ENCODE measurements around the gene ARHGEF19.
"Not testable (repeated sequence)": the region's sequence is repeated elsewhere in the genome, so short reads cannot be mapped to it uniquely, and the experiment has no call there.

Gene ARHGEF19

DNA sequence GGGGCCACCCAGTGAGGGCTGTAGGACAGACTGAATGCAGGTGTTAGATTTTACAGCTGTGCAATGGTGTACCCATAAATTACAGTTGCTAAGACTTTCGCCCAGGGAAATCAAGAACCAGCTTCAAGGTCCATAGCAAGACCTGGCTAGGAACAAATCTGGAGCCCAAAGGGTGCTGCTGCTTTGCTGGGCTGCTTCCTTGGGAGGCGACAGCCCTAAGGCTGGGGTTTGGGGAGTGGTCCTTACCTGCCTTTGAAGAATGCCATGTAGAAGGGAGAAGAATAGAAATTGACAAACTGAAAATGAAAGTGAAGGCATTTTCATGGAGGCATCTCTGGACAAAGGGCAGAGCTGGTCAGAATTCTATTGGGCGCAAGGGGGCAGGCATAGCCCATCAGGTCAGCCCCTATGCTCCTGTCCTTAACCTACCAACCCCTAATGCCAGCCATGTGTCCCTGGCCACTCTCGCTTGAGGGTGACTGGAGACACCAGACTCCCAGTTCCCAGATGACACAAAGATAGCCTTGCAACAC, 7.6 kb upstream of the ARHGEF19 start:
- TF ChIP-seq GATA1 (IDR thresholded peaks at IDR 0.05; ENCODE audit: low read depth, low read length): no peak
- TF ChIP-seq POLR2A (IDR thresholded peaks at IDR 0.05; ENCODE audit: low read length): no peak

DNA sequence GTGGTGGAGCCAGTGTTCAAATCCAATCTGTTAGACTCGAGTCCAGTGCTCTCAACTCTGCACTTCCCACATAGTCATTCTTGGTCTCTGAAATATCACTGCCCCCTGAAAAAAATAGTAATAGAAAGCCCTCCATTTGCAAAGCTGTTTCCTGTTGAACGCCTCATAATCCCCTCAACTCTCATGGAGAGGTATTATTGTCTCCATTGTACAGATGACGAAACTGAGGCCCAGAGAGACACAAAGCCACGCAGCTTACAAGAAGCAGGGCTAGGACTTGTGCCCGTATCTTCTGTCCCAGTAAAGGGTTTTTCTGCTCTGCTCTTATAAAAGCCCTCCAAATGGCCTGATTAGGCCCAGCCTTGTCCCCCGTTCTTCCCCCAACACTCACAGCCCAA, 6.2 kb upstream of the ARHGEF19 start:
- DNase-seq: no peak
- TF ChIP-seq GATA1 (IDR thresholded peaks at IDR 0.05; ENCODE audit: low read depth, low read length): no peak
- TF ChIP-seq POLR2A (IDR thresholded peaks at IDR 0.05; ENCODE audit: low read length): no peak

More for the DNA sequence above, 7.6 kb upstream of the ARHGEF19 start:
- no peak for DNase-seq

DNA sequence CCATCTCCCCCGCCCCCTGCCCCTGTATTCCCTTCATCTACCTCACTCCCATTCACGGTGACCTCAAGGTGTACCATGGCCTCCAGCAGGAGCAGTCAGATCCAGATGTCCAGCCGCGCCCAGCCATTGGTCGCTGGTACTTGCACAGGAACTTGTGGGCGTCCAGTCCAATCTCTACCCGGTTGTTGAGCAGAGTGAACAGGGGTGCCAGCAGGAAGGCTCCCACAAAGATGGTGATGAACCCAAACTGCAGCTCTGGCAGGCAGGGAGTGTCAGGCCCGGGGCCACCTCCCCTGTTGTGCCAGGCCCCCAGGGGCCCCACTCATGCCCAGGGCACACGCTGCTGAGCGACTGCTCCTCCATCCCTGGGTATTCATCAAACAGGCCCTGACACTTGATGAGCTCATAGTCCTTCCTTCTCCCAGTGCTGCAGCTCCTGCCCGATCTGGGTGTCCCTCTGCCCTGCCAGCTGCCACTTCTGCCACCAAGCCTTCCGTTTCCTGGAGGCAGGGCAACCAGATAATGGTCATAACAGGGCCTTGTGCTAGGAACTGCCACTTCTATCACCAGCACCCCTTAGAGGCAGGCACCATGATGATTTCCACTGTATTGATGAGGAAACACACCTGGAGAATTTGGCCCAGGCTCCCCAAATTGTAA, 5.7 kb upstream of the ARHGEF19 start:
- TF ChIP-seq POLR2A (IDR thresholded peaks at IDR 0.05; ENCODE audit: low read length) (no peak), GATA1 (IDR thresholded peaks at IDR 0.05; ENCODE audit: low read depth, low read length) (no peak)
- DNase-seq: no peak

DNA sequence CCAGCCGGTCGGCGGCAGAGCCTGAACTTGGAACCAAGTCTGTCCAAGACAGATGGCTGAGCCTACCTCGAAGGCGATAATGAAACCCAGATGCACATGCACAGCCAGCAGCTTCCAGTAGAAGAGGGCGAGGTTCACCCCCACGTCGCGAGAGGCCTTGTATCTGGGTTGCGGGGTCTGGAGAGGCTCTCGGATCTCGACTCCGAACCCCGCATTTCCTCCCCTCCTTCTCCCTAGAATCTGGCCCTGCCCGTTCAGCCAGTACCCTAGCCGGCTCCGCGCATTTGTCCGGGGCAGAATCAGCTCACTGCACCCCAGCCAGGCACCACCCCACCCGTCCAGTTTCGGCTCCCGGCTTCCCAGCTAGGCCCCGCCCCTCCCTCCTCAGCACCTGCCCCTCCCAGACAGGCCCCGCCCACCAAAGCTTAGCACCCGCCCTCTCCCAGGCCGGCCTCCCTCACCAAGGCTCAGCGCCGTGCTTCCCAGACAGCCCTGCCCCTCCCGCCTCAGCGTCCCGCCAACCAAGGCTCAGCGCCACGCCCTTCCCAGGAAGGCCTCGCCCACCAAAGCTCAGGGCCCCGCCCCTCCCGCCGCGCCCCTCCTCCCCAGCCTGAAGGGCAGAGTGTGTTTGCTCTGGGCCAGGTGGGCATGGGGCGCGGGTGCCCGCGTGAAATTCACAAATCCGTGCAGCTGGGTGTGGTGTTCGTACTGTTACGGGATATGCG, 4.8 kb upstream of the ARHGEF19 start:
- peak; percentile 98 to 99 for DNase-seq
- TF ChIP-seq POLR2A (IDR thresholded peaks at IDR 0.05; ENCODE audit: low read length) (peak; percentile 47), GATA1 (IDR thresholded peaks at IDR 0.05; ENCODE audit: low read depth, low read length) (no peak)

DNA sequence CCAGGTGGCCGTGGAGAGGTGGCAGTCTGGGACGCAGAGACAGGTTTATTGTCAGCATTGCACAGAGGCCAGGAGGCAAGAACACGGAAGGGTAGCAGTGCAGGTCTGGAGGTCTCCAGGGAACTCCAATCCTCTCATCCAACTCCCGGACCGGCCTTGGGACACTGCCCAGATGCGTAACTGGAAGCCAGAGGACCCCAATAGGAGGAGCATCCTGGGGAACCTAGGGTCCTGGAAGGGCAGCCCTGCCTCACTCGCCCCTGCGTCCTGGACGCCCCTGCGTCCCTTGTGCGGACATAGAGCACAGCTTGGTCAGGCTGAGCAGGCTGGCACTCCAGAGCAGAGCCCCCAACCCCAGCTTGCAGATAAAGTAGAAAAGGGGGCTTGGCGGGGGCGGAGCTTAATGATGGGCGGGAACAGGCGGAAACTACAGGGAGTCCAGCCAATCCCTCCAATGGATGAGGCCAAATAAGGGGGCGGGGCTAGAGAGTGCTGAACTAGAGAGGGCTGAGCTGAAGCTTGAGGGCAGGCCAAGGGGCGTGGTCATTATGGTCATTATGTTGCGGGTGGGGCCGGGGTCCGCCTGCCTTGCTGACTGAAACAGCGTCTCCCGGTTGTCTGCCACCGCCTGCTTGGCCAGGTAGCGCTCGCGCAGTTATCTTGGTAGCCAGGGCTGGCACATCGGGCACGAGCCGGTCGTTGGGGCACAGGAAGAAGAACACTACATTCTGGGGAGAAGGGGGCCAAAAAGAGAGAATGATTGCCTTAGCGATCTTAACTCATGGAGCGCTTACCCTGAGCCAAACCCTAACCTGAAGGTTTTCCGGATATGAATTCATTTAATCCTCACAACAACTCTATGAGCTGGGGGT, 3.7 kb upstream of the ARHGEF19 start:
- TF ChIP-seq POLR2A (IDR thresholded peaks at IDR 0.05; ENCODE audit: low read length): peak; percentile 50
- no peak for TF ChIP-seq GATA1 (IDR thresholded peaks at IDR 0.05; ENCODE audit: low read depth, low read length)
- DNase-seq: peak; percentile 86 to 90

DNA sequence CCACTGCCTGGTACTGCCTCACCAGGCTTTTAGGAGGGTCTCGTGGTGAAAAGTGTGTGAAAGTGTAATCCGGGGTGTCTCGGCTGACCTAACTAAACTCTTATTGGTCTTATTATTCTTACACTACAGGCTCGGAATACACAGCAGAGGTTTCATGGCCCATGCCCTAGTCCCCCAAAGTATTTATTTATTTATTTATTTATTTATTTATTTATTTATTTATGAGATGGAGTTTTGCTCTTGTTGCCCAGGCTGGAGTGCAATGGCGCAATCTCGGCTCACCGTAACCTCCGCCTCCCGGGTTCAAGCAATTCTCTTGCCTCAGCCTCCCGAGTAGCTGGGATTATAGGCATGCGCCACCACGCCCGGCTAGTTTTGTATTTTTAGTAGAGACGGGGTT, 2.8 kb upstream of the ARHGEF19 start:
- not testable (repeated sequence) for DNase-seq

DNA sequence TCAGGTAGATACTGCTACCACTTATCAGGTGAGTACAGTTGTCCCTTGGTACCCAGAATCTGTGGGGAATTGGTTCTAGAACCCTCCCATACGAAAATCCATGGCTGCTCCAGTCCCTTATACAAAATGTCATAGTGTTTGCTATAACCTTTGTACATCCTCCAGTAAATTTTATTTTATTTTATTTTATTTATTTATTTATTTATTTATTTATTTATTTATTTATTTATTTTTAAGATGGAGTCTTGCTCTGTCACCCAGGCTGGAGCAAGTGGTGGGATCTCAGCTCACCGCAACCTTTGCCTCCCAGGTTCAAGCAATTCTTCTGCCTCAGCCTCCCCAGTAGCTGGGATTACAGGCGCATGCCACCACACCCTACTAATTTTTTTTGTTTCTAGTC, 1.1 kb upstream of the ARHGEF19 start:
- DNase-seq: not testable (repeated sequence)

DNA sequence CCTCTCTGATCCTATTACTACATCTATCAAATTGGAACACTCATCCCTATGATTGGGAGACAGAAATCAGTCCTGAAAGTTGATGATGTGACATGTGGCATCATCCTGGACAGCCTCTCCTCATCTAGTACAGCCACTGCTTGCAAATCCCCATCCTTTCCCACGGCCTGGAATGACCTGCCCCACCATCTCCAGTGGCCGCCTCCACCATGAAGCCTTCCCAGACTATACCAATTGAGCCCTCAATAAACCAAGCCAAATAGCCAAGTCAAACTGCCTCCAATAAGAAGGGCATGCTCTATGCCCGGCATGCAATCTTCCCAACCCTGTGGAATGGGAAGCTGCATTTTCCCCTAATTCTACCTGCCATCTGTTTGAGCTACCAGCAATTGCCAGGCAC, 561 bp upstream of the ARHGEF19 start:
- TF ChIP-seq POLR2A (IDR thresholded peaks at IDR 0.05; ENCODE audit: low read length): no peak
- TF ChIP-seq GATA1 (IDR thresholded peaks at IDR 0.05; ENCODE audit: low read depth, low read length): no peak
- no peak for DNase-seq

DNA sequence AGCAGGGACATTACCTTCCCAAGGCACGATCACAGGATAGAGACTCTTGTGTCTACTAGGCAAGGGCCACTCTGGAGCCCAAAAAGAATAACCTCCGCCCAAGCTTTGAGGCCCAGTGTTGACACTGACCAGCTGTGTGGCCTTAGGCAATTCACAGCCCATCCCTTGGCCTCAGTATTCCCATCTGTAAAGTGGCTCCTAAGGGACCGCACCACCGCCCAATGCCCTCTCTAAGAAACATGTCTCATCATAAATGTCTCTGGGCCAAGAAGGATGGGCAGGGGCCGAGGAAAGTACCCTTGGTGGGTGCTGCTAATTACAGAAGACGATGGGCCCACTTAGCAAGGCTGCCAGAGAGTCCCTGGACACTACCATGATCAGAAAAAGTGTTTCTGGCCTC, 628 bp downstream of the ARHGEF19 start:
- no peak for DNase-seq
- no peak for TF ChIP-seq POLR2A (IDR thresholded peaks at IDR 0.05; ENCODE audit: low read length)
- no peak for TF ChIP-seq GATA1 (IDR thresholded peaks at IDR 0.05; ENCODE audit: low read depth, low read length)

DNA sequence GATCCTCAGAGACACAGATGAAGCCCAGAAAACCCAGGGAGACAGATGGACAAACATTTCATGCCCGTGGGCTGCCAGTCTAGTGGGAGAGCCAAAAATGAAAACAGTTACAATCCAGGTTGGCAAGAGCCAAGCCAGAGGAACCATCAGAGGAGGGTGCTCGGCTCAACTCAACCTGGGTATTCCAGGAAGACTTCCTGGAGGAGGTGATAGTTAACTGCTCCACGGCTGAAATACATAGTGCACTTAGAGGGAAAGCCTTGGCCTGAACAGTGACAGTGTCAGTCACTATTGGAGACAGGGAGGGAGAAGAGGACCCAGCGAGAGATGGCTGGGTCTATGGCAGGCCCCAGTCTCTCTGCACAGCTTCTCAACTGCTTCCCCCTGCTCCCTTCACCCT, 1.9 kb downstream of the ARHGEF19 start:
- DNase-seq: no peak
- TF ChIP-seq GATA1 (IDR thresholded peaks at IDR 0.05; ENCODE audit: low read depth, low read length): no peak
- no peak for TF ChIP-seq POLR2A (IDR thresholded peaks at IDR 0.05; ENCODE audit: low read length)

DNA sequence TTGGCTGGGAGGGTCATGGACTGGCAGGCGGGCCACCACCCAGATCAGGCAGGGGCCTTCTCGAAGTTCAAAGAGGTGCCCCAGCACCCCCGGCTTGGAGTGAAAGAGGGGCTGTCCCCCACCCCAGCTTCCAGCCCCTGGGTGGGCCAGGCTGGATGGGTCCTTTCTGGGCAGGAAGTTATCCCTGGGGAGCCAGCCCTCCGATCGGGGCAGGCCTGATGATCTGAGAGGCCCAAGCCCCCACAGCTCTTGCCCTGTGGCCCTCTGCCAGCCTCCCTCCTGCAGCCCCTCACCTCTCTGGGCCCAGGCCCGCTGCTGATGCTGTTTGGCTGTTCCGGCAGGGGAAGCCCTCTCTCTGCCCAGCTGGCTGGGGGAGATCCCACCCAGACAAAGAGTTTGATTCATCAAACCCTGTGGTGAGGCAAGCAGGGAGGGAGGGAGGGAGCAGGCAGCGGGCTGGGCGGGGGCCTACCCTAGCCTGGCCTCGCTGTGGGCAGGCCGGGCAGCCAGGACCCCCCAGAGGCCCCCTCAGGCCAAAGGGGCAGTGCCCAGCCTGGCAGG, 2.5 kb downstream of the ARHGEF19 start:
- no peak for DNase-seq
- TF ChIP-seq POLR2A (IDR thresholded peaks at IDR 0.05; ENCODE audit: low read length): no peak
- TF ChIP-seq GATA1 (IDR thresholded peaks at IDR 0.05; ENCODE audit: low read depth, low read length): no peak

DNA sequence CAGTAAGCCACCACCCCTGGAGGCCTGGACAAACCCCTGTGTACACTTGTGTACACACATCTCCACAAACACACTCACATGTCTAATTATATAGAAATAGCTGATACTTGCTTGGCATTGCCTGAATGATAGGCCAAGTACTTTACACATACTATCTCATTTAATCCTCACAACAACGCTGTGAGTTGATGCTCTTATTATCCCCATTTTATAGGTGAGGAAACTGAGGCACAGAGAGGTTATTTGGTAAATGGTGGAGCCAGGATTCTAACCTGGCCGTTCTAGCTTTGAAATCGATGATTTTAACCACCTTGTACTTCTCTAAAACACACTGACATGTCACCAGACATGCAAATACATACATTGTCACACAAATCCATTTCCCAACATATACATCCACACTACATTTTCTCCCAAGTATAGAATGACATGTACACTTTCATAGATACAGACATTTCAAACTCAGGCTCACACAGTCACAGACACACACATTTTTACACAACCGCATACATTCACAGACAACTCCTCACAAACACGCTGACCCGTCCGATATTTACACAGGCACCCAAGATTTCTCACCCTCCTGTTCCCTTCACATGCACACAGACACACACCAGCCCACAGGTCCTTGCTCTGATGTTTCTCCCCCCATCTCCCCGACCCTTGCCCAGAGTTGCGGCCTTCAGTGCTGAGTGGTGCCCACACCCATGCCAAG, 3.2 kb downstream of the ARHGEF19 start:
- no peak for DNase-seq
- no peak for TF ChIP-seq GATA1 (IDR thresholded peaks at IDR 0.05; ENCODE audit: low read depth, low read length)
- no peak for TF ChIP-seq POLR2A (IDR thresholded peaks at IDR 0.05; ENCODE audit: low read length)

DNA sequence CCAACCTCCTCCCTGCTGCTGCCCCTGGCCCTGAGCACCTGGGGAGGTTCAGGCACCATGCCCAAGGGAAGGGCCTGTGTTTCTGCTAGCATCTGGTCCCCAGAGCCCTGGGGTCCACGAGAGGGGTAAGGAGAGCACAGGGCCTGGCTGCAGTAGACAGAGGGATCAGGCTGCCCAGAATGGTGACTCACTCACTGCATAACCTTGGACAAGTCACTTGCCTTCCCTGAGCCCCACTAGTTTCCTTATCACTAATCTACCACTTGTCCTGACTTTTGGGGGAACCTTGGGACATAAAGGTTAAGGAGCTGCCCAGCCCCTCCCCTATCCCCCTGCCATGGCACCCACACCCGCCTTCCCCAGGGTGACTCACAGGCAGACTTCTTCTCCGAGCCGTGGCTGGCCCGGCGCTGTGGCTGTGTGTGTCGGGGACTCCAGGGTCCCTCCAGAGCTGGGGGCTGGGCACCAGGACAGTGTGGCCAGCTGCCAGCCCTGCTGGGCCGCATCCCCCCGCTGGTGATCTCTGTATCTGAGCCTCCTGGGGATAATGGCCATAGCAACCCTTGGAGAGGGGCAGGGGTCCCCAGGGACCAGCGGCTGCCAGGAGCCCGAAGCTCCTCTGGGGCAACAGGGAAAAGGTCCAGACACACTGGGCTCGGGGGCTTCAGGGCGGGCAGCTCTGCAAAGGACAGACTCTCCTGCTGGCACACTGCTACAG, 4.0 kb downstream of the ARHGEF19 start:
- TF ChIP-seq POLR2A (IDR thresholded peaks at IDR 0.05; ENCODE audit: low read length) (no peak), GATA1 (IDR thresholded peaks at IDR 0.05; ENCODE audit: low read depth, low read length) (no peak)
- peak; percentile 58 to 72 for DNase-seq
